ENCODE data around the gene GALNT14.

DNA sequence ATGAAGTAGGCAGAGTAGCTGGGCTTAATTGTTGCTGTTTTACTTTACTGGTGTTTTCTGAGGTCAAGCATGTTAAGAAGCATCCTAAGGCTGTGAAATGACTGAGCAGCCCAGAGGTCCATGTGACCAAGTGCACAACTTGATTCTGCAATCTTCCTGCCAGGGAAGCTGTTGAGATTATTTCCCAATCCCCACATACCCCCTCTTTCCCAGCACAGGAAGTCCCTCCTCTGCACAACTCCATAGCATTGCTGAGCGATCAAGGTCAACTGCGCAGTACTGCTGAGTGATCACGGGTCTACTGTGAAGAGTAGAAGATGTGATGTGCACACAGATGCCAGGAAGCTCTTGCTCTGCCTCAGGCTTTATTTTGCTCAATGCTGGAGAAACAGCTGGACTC, 105.8 kb downstream of the GALNT14 start:
- TF ChIP-seq, protein P1, sequence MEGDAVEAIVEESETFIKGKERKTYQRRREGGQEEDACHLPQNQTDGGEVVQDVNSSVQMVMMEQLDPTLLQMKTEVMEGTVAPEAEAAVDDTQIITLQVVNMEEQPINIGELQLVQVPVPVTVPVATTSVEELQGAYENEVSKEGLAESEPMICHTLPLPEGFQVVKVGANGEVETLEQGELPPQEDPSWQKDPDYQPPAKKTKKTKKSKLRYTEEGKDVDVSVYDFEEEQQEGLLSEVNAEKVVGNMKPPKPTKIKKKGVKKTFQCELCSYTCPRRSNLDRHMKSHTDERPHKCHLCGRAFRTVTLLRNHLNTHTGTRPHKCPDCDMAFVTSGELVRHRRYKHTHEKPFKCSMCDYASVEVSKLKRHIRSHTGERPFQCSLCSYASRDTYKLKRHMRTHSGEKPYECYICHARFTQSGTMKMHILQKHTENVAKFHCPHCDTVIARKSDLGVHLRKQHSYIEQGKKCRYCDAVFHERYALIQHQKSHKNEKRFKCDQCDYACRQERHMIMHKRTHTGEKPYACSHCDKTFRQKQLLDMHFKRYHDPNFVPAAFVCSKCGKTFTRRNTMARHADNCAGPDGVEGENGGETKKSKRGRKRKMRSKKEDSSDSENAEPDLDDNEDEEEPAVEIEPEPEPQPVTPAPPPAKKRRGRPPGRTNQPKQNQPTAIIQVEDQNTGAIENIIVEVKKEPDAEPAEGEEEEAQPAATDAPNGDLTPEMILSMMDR (IDR thresholded peaks at IDR 0.05) = no peak
- TF ChIP-seq POLR2A (IDR thresholded peaks at IDR 0.05) = no peak

Measured in adrenal gland (tissue), 5 donors.